Upper lobe of left lung (tissue), 4 donors: ENCODE results near the gene LDB2.

Experiments
- EP300 ChIP-seq, 4 donors: sonication (generic); formaldehyde crosslinking; IDR thresholded peaks; one replicate each; pipeline ENCODE4 v1.5.1; 2017; ENCODE audit warnings: antibody characterized with exemption in 4 of 4, control low read depth in 2 of 4
- TF ChIP-seq, protein P1 (sequence below), 6 experiments: fragments of 450-650 bp in 4 of 6; fragments of 200-600 bp in 2 of 6; sonication (generic) in 2 of 6; IDR thresholded peaks; one replicate each; pipeline ENCODE4 v1.5.1; 2016 to 2019; ENCODE audit warnings: antibody characterized with exemption in 6 of 6

DNA sequence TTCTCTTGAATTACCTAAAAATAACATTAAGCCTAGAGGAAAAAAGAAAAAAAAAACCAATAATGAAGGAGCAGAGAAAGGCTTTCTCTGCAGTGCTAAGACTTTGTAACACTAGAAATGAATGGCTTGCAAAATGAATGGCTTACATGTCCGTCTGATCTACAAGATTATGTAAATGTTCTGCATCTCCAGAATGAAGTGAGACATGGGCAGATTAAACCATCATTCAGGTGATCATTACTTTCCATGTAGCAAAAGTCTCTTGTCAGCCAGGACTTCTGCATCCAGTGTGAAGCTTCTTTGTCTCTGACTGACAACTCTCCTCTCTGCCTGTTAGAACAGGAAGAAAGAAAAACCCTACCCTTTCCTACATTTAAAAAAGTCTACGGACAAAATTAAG, 304.3 kb downstream of the LDB2 start:
- TF ChIP-seq, protein P1, sequence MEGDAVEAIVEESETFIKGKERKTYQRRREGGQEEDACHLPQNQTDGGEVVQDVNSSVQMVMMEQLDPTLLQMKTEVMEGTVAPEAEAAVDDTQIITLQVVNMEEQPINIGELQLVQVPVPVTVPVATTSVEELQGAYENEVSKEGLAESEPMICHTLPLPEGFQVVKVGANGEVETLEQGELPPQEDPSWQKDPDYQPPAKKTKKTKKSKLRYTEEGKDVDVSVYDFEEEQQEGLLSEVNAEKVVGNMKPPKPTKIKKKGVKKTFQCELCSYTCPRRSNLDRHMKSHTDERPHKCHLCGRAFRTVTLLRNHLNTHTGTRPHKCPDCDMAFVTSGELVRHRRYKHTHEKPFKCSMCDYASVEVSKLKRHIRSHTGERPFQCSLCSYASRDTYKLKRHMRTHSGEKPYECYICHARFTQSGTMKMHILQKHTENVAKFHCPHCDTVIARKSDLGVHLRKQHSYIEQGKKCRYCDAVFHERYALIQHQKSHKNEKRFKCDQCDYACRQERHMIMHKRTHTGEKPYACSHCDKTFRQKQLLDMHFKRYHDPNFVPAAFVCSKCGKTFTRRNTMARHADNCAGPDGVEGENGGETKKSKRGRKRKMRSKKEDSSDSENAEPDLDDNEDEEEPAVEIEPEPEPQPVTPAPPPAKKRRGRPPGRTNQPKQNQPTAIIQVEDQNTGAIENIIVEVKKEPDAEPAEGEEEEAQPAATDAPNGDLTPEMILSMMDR (IDR thresholded peaks at IDR 0.05): no peak
- TF ChIP-seq EP300 (IDR thresholded peaks at IDR 0.05): no peak
